Ovary (tissue), 9 donors: Measurements from ENCODE around the gene PCBP3. TPM values are rescaled to one million over a fixed set of nuclear protein-coding genes. Genes with fewer than 3 reads are reported as not detected.

Experiments
- DNase-seq, 5 donors: peaks; one replicate each; pipeline ENCODE4 v3.0.0-alpha.2; 2019 to 2020
- H3K27ac ChIP-seq, 2 donors: fragments of 200-600 bp; one replicate each; pipeline versions ENCODE4 v1.5.1 to v1.8.0; 2019 to 2022
- H3K27me3 ChIP-seq: fragments of 200-600 bp; one replicate; pipeline ENCODE4 v1.8.0; 2022
- H3K36me3 ChIP-seq: fragments of 200-600 bp; sonication (generic); one replicate; pipeline ENCODE4 v1.5.1; 2019
- H3K4me1 ChIP-seq: one replicate; pipeline ENCODE4 v1.8.1; 2013; ENCODE audit warnings: mild to moderate bottlenecking, moderate library complexity; ENCODE audit not compliant: insufficient read depth
- H3K4me3 ChIP-seq: fragments of 200-600 bp; sonication (generic); one replicate; pipeline ENCODE4 v1.5.1; 2017
- H3K9me3 ChIP-seq, 2 donors: fragments of 200-600 bp in 1 of 2; sonication (generic) in 1 of 2; one replicate each; pipeline versions ENCODE4 v1.5.1 to v1.8.1; 2013 to 2019; ENCODE audit warnings: mild to moderate bottlenecking in 1 of 2, moderate library complexity in 1 of 2
- CTCF ChIP-seq, 3 donors: fragments of 450-650 bp in 2 of 3; fragments of 200-600 bp in 1 of 3; IDR thresholded peaks; one replicate each; pipeline versions ENCODE4 v1.5.1 to v1.8.0; 2016 to 2022; ENCODE audit warnings: antibody characterized with exemption in 3 of 3, mild to moderate bottlenecking in 1 of 3
- EP300 ChIP-seq: sonication (generic); formaldehyde crosslinking; IDR thresholded peaks from one replicate; pipeline ENCODE4 v1.6.1; 2017; ENCODE audit warnings: antibody characterized with exemption
- POLR2A ChIP-seq: fragments of 450-650 bp; IDR thresholded peaks from one replicate; pipeline ENCODE4 v1.6.1; 2017; ENCODE audit warnings: antibody characterized with exemption, mild to moderate bottlenecking, moderate library complexity
- WGBS, 3 donors: extraction: QIAGEN DNeasy Blood & Tissue Kit in 1 of 3; methylation state at CpG; one replicate each; pipeline versions ENCODE4 v1.1.5 to v1.1.7; 2013 to 2017; 5-methylcytosine and 5-hydroxymethylcytosine counted together
- intact Hi-C, 4 donors: fragments of 100-400 bp; cut with DNase I; formaldehyde crosslinking; loops; one replicate each; pipeline versions ENCODE4 v1.11.0 to v1.15.1; 2022 to 2023
- polyA plus RNA-seq, 2 donors: library from polyadenylated mRNA; stranded (reverse); fragments of 200-250 nt in 1 of 2; fragments of 350-450 nt in 1 of 2; fragmentation: Illumina TruSeq in 1 of 2; extraction: RNeasy Lipid Tissue Mini Kit (QIAGEN cat#74804) in 1 of 2; gene quantifications; one replicate each; pipeline ENCODE4 v1.2.3, GENCODE V29; 2013 to 2014
- total RNA-seq, 7 donors: library from RNA; depleted of rRNA in 2 of 7; stranded (reverse); fragments of >200 nt in 2 of 7; fragmentation: NEBNext Ultra II Directional in 3 of 7; extraction: Animal tissue kit (Norgen Biotek cat#: 25700) in 3 of 7; gene quantifications; one replicate each; pipeline versions ENCODE4 v1.1.0 to v1.2.4, GENCODE V29; 2016 to 2023
- donor health status: DM: no; HTN: no; CAD: no; lungs with moderate emphysema.
- donor health status: DM: no; HTN: no; CAD: no.
- donor health status: Bipolar disorder and iron deficiency.
- donor health status: DM: yes; HTN: yes; CAD: no.
- donor health status: DM: no; HTN: no; CAD: no.
- donor health status: DM: yes; HTN: yes; CAD: no.

Gene PCBP3
- total and polyA plus RNA-seq, 9 donors: 2.4 to 10.1 (median 5.4) TPM

GRCh38 chr21:45966791-45967394 lies 323.4 kb downstream of the PCBP3 start:
- TF ChIP-seq CTCF (IDR thresholded peaks at IDR 0.05) (no peak), POLR2A (no peak), EP300 (no peak)
- peaks cover 10% of the 10 kb centered on the region for H3K4me1 ChIP-seq
- WGBS, 3 donors: 76 to 89% (median 78%) methylated on average over 9 of the region's 9 CpGs
- peak in 2 of 5 donors; percentile 12 to 13 for DNase-seq
- H3K9me3 ChIP-seq: no peaks in the 10 kb centered on the region
- no peak overlapping the region for H3K4me3 ChIP-seq
- H3K27me3 ChIP-seq: no peaks in the 10 kb centered on the region
- intact Hi-C loops: no loop called here
- no peak overlapping the region for H3K27ac ChIP-seq
- H3K36me3 ChIP-seq: no peaks in the 10 kb centered on the region

- intact Hi-C loops: loop anchor here in 3 of 4 donors (5.0 to 10.0 kb wide), 4 partner anchors 85 to 257 kb away; partner anchors contain the start of genes COL6A2 (in 2 of the 3) and LSS (in 1 of the 3)
- TF ChIP-seq POLR2A: no peak
- no peak for TF ChIP-seq EP300
- TF ChIP-seq CTCF (IDR thresholded peaks at IDR 0.05): no peak
- DNase-seq: peak in 3 of 5 donors; percentile 20 to 55 (median 29)
- peaks cover 31% of the 10 kb centered on the region for H3K4me1 ChIP-seq
- H3K9me3 ChIP-seq: no peaks in the 10 kb centered on the region
- no peaks in the 10 kb centered on the region for H3K27me3 ChIP-seq
- H3K27ac ChIP-seq: peak overlapping the region in 1 of 2 donors; percentile 94
- WGBS, 3 donors: 64 to 71% (median 67%) methylated on average over 22 of the region's 22 CpGs
- no peaks in the 10 kb centered on the region for H3K36me3 ChIP-seq
- no peak overlapping the region for H3K4me3 ChIP-seq
These were observed 326.6 kb downstream of the PCBP3 start for GRCh38 chr21:45969921-45970673.

GRCh38 chr21:45970674-45971615 lies 327.4 kb downstream of the PCBP3 start:
- H3K36me3 ChIP-seq: no peaks in the 10 kb centered on the region
- no peaks in the 10 kb centered on the region for H3K27me3 ChIP-seq
- TF ChIP-seq CTCF (IDR thresholded peaks at IDR 0.05) (peak; percentile 91 to 98 (median 94)), POLR2A (peak; percentile 21), EP300 (no peak)
- WGBS, 3 donors: 29 to 38% (median 36%) methylated on average over 20 to 25 of the region's 25 CpGs
- H3K9me3 ChIP-seq: no peaks in the 10 kb centered on the region
- H3K27ac ChIP-seq: peak overlapping the region; percentile 86 to 94
- H3K4me3 ChIP-seq: no peak overlapping the region
- peaks cover 32% of the 10 kb centered on the region for H3K4me1 ChIP-seq
- DNase-seq: peak; percentile 74 to 86 (median 84)
- intact Hi-C loops: loop anchor here in 3 of 4 donors (5.0 to 10.0 kb wide), 4 partner anchors 84 to 256 kb away; partner anchors contain the start of genes COL6A2 (in 2 of the 3) and LSS (in 1 of the 3)
